HG02852 (cell line): ENCODE measurements around the gene FIGN.

Experiments
- ATAC-seq: cut with Tn5 transposase; IDR thresholded peaks from one replicate; pipeline ENCODE4 v1.9.1; 2021; ENCODE audit warnings: mild to moderate bottlenecking, moderate library complexity; ENCODE audit not compliant: unreplicated experiment

Gene FIGN

GRCh38 chr2:163736433-163737189 is 803 bp upstream of the FIGN start:
- no peak for ATAC-seq

DNA sequence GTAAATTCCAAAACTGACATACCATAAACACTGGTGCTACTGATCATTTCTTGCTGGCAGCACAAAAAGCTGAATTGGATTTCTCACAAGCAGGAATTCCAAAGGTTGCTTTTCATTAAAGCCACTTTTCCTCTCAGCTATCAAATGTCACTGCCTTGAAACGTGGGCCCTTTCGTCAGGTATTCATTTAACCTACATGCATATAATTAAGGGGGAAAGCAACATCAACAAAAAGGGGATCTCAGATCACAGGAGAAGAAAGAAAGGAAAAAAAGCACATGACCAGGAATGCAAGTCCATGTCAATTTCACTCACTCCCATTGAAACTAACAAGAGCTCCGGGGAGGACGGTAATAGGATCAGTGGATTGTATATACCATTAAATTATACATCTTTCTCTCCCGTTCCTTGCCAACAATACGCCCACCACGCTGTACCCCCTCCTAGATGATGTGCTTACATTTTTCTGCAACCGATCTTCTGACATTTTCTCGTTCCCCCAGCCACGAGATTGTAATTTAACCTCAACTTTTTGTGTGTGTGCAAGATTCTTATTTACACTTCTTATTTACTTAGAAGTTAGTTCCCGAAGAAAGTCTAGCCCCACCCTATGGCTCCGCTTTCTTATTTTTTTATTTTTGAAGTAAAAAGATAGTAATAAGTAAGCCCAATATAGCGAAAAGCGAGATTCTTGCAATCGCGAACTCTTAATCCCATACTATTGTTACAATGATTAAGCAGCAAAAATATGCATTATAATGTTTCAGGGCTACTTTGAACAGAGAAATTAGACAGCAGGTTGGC is 725 bp downstream of the FIGN start:
- no peak for ATAC-seq

DNA sequence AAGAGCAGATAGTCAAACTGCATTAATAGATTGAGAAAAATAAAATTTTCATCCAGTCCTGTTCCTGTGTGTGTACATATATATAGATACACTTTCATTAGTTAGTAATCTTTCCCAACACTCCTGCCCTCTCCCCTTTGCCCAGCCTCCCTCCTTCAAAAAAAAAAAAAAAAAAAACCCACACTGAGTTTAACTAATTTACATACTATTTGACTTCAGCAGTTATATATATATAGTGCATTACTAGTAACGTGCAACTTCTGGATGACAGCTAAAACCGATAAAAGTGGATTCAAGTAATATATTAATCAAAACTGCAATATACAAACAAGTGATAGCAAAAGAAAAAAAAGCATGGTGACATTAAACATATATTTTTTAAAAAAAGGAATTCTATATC is 1.4 kb downstream of the FIGN start:
- no peak for ATAC-seq

GRCh38 chr2:163733956-163734355 is 1.9 kb downstream of the FIGN start:
- no peak for ATAC-seq

GRCh38 chr2:163733301-163733938 is 2.4 kb downstream of the FIGN start:
- ATAC-seq, result no peak

- no peak for ATAC-seq
These were observed 3.1 kb downstream of the FIGN start for GRCh38 chr2:163732727-163733126.

GRCh38 chr2:163731735-163732134 is 4.1 kb downstream of the FIGN start:
- no peak for ATAC-seq

GRCh38 chr2:163730556-163730955 is 5.3 kb downstream of the FIGN start:
- no peak for ATAC-seq

GRCh38 chr2:163729636-163730273 is 6.1 kb downstream of the FIGN start:
- ATAC-seq, result no peak

GRCh38 chr2:163723881-163724280 is 11.9 kb downstream of the FIGN start:
- ATAC-seq, result no peak

- ATAC-seq, result no peak
These were observed 12.5 kb downstream of the FIGN start for GRCh38 chr2:163723348-163723747.

DNA sequence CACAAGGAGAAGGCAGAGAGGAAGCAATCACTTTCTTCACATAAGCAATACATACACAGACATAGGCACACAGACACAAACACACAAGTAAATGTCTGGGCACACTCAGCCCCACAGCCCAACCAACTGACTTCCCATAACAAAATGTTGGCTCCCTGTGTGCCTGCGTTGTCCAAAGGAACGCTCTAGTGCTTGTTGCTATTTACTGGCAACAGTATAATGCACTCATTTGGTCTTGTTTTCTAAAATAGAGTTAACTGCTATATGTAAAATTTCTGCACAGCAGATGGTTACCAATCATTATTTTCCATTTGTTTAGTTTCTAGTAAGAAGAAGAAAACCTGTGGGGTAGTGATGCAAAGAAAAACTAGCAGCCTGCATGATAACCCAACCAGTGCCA is 16.5 kb downstream of the FIGN start:
- no peak for ATAC-seq

DNA sequence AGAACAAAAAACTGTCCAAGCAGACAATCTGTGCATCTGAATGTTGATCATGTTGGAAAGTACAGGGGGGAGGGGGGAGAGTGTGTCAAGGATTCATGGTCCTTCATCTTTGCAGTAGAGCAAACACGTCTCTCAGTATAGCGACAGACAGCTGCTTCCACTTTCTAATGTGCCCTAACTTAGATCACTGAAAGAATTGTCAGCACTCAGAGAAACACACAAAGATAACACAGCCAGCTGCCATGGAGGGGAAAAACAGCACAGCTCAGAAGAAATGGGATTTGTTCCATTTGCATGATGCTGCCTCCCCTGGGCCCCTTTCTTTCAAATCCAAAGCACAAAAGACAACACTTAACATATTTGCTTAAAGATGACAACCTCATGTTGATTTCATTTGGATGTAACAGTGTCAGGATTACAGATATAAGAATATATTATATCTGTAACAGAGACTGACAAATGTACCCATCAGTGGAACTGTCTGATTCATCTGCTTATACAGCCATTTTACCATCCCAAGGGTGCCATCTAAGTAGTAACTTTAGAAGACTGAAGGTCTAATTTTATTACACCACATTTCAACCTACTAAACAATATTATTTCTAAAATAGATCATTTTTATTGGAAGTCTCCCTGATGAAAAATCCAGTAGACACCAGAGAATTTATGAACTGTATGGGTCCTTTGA is 17.7 kb downstream of the FIGN start:
- no peak for ATAC-seq

- no peak for ATAC-seq
These were observed 18.3 kb downstream of the FIGN start for GRCh38 chr2:163717515-163717914.

DNA sequence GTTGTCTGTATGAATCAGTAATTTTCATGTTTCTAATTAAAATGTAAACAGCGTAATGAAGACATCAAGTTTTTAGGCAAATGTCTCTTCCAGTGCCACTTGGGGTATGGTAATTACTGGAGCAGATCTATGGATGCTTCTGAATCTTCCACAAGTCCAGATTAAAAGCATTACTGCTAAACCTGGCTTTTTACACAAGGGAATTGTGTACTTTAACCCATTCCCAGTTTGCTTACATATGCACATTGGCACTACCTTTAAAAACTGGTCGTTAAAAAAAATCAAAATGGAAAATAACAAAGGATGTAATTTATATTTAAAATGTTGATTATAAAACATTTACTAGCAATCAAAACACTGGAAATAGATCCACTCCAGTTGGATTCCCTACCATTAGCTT is 19.7 kb downstream of the FIGN start:
- ATAC-seq, result no peak

- no peak for ATAC-seq
These were observed 20.1 kb downstream of the FIGN start for GRCh38 chr2:163715668-163716067.

GRCh38 chr2:163715199-163715598 is 20.6 kb downstream of the FIGN start:
- no peak for ATAC-seq

DNA sequence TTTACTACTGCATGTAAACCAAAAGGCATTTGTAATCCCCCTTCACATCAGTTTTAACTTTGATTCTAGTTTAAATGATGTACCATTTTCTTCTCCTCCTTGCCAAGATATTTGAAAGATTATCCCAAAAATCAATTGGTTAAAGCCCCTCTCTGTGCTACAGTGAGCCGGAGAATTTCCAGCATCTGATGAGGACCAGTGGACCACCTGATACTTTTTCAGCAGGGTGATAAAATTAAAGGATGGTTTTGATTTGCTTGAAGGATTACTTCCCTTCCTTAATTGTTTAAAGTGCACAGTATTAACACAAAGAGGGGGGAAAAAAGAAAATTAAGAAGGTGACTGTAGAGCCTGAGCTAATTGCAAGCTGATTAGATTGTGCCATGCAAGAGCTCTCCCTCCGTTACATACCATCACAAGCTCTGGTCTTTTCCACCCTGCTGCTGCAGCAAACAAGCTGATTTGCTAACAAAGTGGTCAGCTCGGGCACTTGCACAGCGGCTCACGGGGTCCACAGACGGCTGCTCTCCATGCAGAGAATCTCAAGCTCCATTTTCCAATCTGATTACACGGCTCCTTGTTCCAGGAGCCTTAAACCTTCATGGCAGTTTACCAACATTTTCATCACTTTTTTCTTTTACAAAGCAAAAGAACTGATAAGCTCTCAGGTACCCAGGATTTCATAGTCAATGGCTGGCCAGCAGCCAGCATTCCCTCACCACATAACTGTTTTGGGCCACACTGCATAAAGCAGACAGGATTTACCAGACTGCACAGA is 22.1 kb downstream of the FIGN start:
- ATAC-seq, result no peak

DNA sequence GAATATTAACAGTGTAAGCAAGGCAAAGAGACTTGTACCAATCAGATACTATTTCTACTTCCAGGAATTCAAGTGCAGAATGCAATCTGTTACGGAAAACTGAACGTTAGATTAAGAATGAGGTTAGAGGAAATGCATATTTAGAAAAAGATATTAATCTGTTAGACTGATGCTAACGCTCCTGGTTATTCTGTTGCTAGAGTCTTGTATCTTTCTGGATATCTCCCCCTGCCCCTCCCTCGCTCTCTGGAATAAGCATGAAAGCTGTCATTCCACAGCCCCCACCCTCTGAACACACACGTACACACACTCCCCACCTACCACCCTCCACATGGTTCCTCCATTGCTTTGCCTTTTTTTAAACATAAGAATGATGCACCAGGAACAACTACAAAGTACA is 24.1 kb downstream of the FIGN start:
- ATAC-seq, result no peak

- ATAC-seq, result no peak
These were observed 24.6 kb downstream of the FIGN start for GRCh38 chr2:163711258-163711657.
